Chondrocyte (in vitro differentiated cells): ENCODE results near the gene PRPH2. TPM values are rescaled to one million over a fixed set of nuclear protein-coding genes. Genes with fewer than 3 reads are reported as not detected.

ENCODE experiments used
- DNase-seq: peaks from one replicate; pipeline ENCODE4 v3.0.0; 2021; ENCODE audit warnings: mixed read lengths, low spot score
- H3K27ac Mint-ChIP-seq: one replicate; pipeline ENCODE4 v1.8.0; 2021; ENCODE audit warnings: mild to moderate bottlenecking, moderate library complexity, mixed read lengths; ENCODE audit not compliant: unreplicated experiment
- H3K27me3 Mint-ChIP-seq: 2 replicates; pipeline ENCODE4 v1.8.0; 2021; ENCODE audit warnings: low read depth, mixed read lengths
- H3K36me3 Mint-ChIP-seq: 2 replicates; pipeline ENCODE4 v1.8.0; 2021; ENCODE audit warnings: low read depth, mixed read lengths
- H3K4me1 Mint-ChIP-seq: 2 replicates; pipeline ENCODE4 v1.8.0; 2021; ENCODE audit warnings: low read depth, mild to moderate bottlenecking, mixed read lengths
- H3K4me3 Mint-ChIP-seq: one replicate; pipeline ENCODE4 v1.8.0; 2021; ENCODE audit warnings: mild to moderate bottlenecking, moderate library complexity, mixed read lengths; ENCODE audit not compliant: unreplicated experiment
- H3K9me3 Mint-ChIP-seq: 2 replicates; pipeline ENCODE4 v1.8.0; 2021; ENCODE audit warnings: low read depth, mixed read lengths
- CTCF ChIP-seq: fragments of 200-600 bp; sonication (generic); IDR thresholded peaks from 2 replicates; pipeline ENCODE4 v1.5.0; 2021; ENCODE audit warnings: antibody characterized with exemption, mild to moderate bottlenecking, moderate library complexity
- long read RNA-seq: library from polyadenylated mRNA; stranded (forward); transcript quantifications from one replicate; pipeline ENCODE4 v2.0.0, GENCODE V29; 2021
- total RNA-seq: library from RNA; stranded (reverse); gene quantifications from 3 replicates; pipeline ENCODE4 v1.2.1, GENCODE V29; 2021

Gene PRPH2, protein sequence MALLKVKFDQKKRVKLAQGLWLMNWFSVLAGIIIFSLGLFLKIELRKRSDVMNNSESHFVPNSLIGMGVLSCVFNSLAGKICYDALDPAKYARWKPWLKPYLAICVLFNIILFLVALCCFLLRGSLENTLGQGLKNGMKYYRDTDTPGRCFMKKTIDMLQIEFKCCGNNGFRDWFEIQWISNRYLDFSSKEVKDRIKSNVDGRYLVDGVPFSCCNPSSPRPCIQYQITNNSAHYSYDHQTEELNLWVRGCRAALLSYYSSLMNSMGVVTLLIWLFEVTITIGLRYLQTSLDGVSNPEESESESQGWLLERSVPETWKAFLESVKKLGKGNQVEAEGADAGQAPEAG
- not detected in 3 replicates for total RNA-seq
- long read RNA-seq = 0 reads

DNA sequence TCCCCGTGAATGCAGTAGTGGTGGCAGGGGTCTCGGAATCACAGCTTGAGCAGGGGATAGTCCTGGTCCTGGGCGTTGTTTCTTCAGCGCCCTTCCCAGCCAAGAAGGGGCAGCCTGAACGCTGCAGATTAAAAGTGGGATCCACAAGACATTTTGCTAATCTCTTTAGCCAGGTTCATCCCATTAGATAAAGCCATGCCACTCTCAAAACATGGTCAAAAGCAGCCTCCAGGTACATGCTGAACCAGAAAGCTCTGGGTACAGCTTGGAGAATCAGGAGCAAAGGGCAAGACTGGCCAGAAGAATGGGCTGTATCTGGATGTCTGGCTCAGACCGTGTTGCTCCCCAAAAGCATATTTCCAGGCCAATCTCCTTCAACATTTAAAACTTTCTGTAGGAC is at the start of gene PRPH2:
Gene PRPH2 (minus strand): TSS at position 101 of the 400 bp plus-strand sequence. CDS start 263 bp downstream, outside the sequence.
- Mint-ChIP-seq H3K36me3 (no peaks in the 10 kb centered on the region), H3K4me1 (peaks cover 13% of the 10 kb centered on the region), H3K27me3 (peaks cover 2% of the 10 kb centered on the region), H3K9me3 (no peaks in the 10 kb centered on the region), H3K4me3 (no peak within 1 kb of the TSS), H3K27ac (no peak within 1 kb of the TSS)
- no peak for TF ChIP-seq CTCF
- DNase-seq = no peak

DNA sequence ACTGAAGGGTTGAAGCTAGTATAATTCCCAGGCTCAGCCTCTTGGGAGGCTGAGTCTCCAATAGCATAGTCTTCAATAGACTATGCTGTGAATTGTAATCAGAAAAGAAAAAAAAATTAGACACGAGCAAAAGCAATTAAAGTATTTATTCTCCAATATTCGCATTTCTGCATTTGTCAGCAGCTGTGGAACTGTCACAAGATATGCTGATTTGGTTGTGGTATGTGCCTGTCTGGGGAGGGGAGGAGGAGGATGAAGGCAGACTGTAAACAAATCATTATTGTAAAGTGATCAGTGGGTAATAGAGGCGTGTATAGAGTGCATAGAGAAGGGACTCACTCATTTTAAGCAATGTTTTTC is 49.3 kb upstream of the PRPH2 start:
- Mint-ChIP-seq H3K9me3 (no peaks in the 10 kb centered on the region), H3K4me1 (no peaks in the 10 kb centered on the region), H3K27me3 (no peaks in the 10 kb centered on the region), H3K36me3 (no peaks in the 10 kb centered on the region), H3K27ac (no peak overlapping the region), H3K4me3 (no peak overlapping the region)
- no peak for TF ChIP-seq CTCF
- no peak for DNase-seq

DNA sequence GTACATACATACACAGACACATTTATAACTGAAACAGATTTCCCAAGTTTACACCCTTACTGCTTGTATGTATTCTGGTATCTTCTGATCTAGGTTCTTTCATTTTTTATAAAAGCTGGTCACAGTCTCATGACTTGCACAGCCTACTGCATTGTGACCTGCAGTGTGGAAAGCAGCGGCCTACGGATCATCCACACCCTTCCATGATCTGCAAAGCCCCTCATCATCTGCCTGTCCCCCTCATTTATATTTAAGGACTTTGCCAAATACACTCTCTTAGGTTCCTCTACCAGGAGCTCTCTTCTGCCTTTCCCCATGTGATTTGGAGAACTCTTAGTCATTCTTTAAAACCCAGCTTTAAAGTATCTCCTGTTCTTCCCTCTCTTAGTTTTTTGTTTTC is 47.4 kb upstream of the PRPH2 start:
- Mint-ChIP-seq H3K27me3 (no peaks in the 10 kb centered on the region), H3K4me1 (peaks cover 11% of the 10 kb centered on the region), H3K9me3 (no peaks in the 10 kb centered on the region), H3K4me3 (no peak overlapping the region), H3K36me3 (no peaks in the 10 kb centered on the region), H3K27ac (no peak overlapping the region)
- TF ChIP-seq CTCF = no peak
- no peak for DNase-seq

DNA sequence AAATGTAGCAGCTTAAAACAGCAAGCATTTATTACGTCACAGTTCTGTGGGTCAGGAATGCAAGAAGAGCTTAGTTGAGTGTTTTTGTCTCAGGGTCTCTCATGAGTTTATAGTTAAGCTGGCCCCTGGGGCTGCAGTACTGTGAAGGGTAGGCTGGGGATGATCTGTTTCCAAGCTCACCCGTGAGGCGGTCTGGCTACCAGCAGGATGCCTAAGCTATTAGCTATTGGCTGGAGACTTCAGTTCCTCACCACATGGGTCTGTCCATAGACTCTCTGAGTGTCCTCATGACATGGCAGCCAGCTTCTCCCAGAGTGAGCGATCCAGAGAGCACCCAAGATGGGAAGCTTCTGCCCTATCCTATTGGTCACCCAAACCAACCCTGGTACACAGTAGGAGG is 46.7 kb upstream of the PRPH2 start:
- no peak overlapping the region for H3K27ac Mint-ChIP-seq
- DNase-seq = no peak
- no peaks in the 10 kb centered on the region for H3K27me3 Mint-ChIP-seq
- H3K4me1 Mint-ChIP-seq = peaks cover 11% of the 10 kb centered on the region
- no peak overlapping the region for H3K4me3 Mint-ChIP-seq
- TF ChIP-seq CTCF = no peak
- no peaks in the 10 kb centered on the region for H3K36me3 Mint-ChIP-seq
- H3K9me3 Mint-ChIP-seq = no peaks in the 10 kb centered on the region

DNA sequence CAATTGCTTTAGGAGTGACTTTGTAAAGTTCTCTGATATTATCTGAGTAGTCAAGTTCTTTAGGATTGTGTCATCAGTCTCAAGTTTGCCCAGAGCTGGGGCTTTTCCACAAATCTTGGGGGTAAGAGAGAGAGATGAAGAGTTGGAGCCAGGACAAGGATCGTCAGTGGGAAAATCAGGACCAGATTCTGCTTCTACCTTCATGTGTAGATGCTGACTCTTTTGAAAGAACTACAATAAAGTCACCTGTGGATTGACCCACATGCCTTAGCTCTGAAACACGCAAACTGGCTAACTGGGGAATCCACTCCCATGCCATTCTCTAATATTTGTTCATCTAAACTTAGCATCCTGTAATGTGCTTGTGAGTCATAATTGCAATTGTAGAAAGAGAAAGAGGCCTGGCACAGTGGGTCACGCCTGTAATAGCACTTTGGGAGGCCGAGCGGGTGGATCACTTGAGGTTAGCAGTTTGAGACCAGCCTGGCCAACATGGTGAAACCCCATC is 43.8 kb upstream of the PRPH2 start:
- no peak for TF ChIP-seq CTCF
- peak overlapping the region; percentile 24 for H3K27ac Mint-ChIP-seq
- H3K4me1 Mint-ChIP-seq = peaks cover 11% of the 10 kb centered on the region
- no peak overlapping the region for H3K4me3 Mint-ChIP-seq
- H3K9me3 Mint-ChIP-seq = no peaks in the 10 kb centered on the region
- no peaks in the 10 kb centered on the region for H3K36me3 Mint-ChIP-seq
- no peak for DNase-seq
- H3K27me3 Mint-ChIP-seq = no peaks in the 10 kb centered on the region
